Measurements from ENCODE around the gene RPA3.
A peak's percentile ranks its signal among the peaks of the same experiment; 100 is the strongest.

RPA3 gene
- 18.6 to 24.4 (median 22.7) reads per million in 3 donors for total RNA-seq

DNA sequence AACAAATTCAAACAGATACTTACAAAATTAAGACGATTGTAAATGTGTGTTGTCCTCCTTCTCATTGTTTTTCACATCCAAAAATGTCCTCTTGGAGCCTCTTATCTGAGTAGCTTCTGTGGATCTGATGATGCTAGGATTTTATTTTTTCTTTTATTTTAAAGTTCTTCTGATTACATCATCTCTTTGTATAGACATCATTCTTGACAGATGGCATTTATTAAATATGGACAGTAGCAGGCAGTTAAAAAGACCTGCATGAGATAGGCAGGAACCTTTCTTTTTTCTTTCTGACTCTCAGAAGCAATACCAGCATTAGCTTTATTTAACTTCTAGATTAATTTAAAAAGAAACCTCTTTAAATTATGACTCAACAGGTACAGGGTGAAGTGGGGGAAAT is at the start of gene RPA3:
Gene RPA3, minus strand, starts transcription at position 116 of the 400 bp plus-strand sequence. CDS start 78,189 bp downstream, outside the sequence.
- Histone ChIP-seq H3K9me3 (ENCODE audit: control insufficient read depth, low read length) (no peaks in the 10 kb centered on the region), H3K27ac (ENCODE audit: insufficient read depth, low read length, poor library complexity, severe bottlenecking) (no peak within 1 kb of the TSS), H3K36me3 (ENCODE audit: control insufficient read depth, insufficient read depth, low read length) (no peaks in the 10 kb centered on the region), H3K27me3 (replicated peaks; ENCODE audit: control insufficient read depth, insufficient read depth, low read length, poor library complexity, severe bottlenecking) (no peaks in the 10 kb centered on the region), H3K4me1 (ENCODE audit: control insufficient read depth, insufficient read depth, low read length, poor library complexity, severe bottlenecking) (no peaks in the 10 kb centered on the region), H3K4me3 (ENCODE audit: insufficient read depth, low read depth, low read length, poor library complexity, severe bottlenecking) (no peak within 1 kb of the TSS)
- DNase-seq, result no peak

DNA sequence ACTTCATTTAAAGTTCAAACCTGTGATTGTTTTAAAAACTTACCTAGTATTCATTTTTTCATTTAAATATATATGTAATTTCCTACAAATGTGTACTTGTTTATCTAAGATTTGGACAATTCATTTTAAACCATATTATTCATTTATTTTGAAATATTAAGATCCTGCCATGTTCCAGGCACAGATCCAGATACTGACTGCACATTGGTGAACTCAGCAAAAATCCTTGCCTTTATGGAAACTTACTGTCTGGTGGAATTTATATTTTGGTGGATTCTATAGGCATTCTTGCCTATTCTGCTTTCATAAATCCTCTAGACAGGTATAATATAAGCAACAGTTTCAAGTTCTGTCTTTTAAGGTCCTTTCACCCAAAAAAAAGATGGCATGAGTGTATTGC is 48.3 kb upstream of the RPA3 start:
- Histone ChIP-seq H3K36me3 (ENCODE audit: control insufficient read depth, insufficient read depth, low read length) (no peaks in the 10 kb centered on the region), H3K9me3 (ENCODE audit: control insufficient read depth, low read length) (no peaks in the 10 kb centered on the region), H3K27me3 (replicated peaks; ENCODE audit: control insufficient read depth, insufficient read depth, low read length, poor library complexity, severe bottlenecking) (no peaks in the 10 kb centered on the region), H3K4me3 (ENCODE audit: insufficient read depth, low read depth, low read length, poor library complexity, severe bottlenecking) (no peak overlapping the region), H3K4me1 (ENCODE audit: control insufficient read depth, insufficient read depth, low read length, poor library complexity, severe bottlenecking) (no peaks in the 10 kb centered on the region), H3K27ac (ENCODE audit: insufficient read depth, low read length, poor library complexity, severe bottlenecking) (no peak overlapping the region)
- DNase-seq, result no peak

DNA sequence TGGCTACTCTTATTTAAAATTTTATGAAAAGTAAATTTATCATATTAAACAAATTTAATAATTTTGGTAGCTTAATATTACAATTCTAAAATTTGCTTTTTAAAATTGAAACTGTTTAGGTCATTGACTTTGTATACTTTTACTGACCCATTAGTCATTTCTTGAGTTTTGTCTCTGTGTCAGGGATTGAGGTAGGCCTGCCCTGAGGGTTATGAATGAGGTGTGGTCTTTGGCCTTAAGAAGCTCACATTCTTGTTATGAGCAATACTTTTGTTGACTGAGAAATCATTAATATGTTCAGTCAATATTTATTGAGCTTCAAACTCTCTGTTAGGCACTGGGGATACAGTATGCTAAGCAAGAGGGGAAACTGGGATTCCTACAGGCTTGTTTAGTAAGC is 47.0 kb upstream of the RPA3 start:
- no peak overlapping the region for H3K27ac ChIP-seq (ENCODE audit: insufficient read depth, low read length, poor library complexity, severe bottlenecking)
- no peaks in the 10 kb centered on the region for H3K4me1 ChIP-seq (ENCODE audit: control insufficient read depth, insufficient read depth, low read length, poor library complexity, severe bottlenecking)
- no peak overlapping the region for H3K4me3 ChIP-seq (ENCODE audit: insufficient read depth, low read depth, low read length, poor library complexity, severe bottlenecking)
- DNase-seq, result no peak
- H3K27me3 ChIP-seq (replicated peaks; ENCODE audit: control insufficient read depth, insufficient read depth, low read length, poor library complexity, severe bottlenecking), result no peaks in the 10 kb centered on the region
- H3K9me3 ChIP-seq (ENCODE audit: control insufficient read depth, low read length), result no peaks in the 10 kb centered on the region
- H3K36me3 ChIP-seq (ENCODE audit: control insufficient read depth, insufficient read depth, low read length), result no peaks in the 10 kb centered on the region

DNA sequence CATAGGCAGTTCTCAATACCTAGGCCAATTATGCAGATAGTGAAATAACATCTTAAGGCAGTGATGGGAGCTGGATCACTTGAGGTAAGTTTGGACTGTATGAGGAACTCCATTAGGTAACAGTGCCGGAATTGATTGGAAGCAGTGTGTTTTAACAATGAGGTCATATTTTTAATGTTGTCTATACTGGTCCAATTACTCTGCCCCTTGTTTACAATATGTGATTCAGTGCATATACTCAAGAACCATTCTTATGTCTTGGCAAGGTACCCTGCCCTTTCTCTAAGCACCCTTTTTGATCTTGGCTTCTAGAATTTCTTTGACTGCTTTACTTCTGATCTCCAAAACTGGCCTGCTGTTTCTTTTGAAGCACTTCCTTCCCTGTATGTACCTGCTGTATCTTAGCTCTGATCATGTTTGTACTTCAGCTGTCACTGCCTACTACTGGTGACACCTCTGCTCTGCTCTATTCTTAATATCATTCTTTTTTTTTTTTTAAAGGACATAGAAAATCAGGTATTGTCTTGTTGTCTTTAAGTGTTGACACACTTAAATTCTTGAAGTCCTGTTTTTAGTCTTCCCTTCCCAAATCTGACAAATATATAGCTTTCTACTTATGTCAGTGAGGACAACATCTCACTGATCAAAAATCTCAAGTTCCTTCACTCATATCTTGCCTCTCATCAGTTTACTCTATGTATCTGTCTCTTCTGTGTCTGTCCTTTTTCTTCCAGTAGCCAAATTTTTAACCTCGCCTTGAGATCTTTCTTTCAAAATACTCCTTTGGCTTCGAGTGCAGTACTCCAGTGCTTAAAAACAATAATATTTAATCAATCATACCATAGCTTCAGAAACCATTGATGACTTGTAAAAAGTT is 46.4 kb upstream of the RPA3 start:
- H3K36me3 ChIP-seq (ENCODE audit: control insufficient read depth, insufficient read depth, low read length), result no peaks in the 10 kb centered on the region
- H3K27me3 ChIP-seq (replicated peaks; ENCODE audit: control insufficient read depth, insufficient read depth, low read length, poor library complexity, severe bottlenecking), result no peaks in the 10 kb centered on the region
- H3K4me1 ChIP-seq (ENCODE audit: control insufficient read depth, insufficient read depth, low read length, poor library complexity, severe bottlenecking), result no peaks in the 10 kb centered on the region
- no peaks in the 10 kb centered on the region for H3K9me3 ChIP-seq (ENCODE audit: control insufficient read depth, low read length)
- no peak for DNase-seq
- H3K27ac ChIP-seq (ENCODE audit: insufficient read depth, low read length, poor library complexity, severe bottlenecking), result peak overlapping the region; percentile 4
- no peak overlapping the region for H3K4me3 ChIP-seq (ENCODE audit: insufficient read depth, low read depth, low read length, poor library complexity, severe bottlenecking)

DNA sequence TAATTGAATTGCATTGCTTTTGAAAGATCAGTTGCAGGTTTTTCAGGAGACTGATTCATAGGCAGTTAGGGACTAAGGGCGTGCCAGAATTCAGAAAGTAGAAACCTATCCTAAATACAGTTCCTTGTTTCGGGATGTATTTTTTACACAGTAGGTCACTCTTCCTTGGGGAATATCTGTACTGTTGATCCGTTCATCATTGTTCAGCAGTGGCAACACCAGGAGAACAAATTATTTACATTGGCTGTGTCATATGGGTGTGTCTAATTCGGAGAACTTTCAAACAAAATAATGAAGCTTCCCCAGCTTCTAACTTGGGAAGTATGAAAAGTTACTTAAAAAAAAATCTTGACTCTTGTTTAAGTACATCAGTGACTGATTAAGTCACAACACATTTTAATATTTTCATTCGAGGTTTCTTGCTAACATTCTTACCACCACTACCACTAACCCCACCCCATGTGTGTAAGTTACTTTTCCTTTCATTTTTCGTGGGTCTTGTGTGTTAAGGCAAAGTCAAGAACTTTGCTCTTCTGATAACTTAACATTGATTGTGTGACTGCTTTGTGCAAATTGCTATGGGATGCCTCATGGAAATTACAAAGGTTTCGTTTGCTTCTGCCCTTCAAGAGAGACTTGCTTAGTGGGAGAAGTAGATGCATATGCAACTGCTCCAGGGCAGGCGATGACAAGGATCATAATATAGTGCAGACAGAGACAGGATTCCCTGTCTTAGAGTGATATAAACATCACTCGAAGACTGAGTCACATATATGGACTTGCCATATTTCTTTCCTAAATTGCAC is 43.8 kb upstream of the RPA3 start:
- Histone ChIP-seq H3K9me3 (ENCODE audit: control insufficient read depth, low read length) (no peaks in the 10 kb centered on the region), H3K36me3 (ENCODE audit: control insufficient read depth, insufficient read depth, low read length) (no peaks in the 10 kb centered on the region), H3K27me3 (replicated peaks; ENCODE audit: control insufficient read depth, insufficient read depth, low read length, poor library complexity, severe bottlenecking) (no peaks in the 10 kb centered on the region), H3K27ac (ENCODE audit: insufficient read depth, low read length, poor library complexity, severe bottlenecking) (peak overlapping the region; percentile 61), H3K4me3 (ENCODE audit: insufficient read depth, low read depth, low read length, poor library complexity, severe bottlenecking) (peak overlapping the region; percentile 48), H3K4me1 (ENCODE audit: control insufficient read depth, insufficient read depth, low read length, poor library complexity, severe bottlenecking) (no peaks in the 10 kb centered on the region)
- DNase-seq, result no peak

DNA sequence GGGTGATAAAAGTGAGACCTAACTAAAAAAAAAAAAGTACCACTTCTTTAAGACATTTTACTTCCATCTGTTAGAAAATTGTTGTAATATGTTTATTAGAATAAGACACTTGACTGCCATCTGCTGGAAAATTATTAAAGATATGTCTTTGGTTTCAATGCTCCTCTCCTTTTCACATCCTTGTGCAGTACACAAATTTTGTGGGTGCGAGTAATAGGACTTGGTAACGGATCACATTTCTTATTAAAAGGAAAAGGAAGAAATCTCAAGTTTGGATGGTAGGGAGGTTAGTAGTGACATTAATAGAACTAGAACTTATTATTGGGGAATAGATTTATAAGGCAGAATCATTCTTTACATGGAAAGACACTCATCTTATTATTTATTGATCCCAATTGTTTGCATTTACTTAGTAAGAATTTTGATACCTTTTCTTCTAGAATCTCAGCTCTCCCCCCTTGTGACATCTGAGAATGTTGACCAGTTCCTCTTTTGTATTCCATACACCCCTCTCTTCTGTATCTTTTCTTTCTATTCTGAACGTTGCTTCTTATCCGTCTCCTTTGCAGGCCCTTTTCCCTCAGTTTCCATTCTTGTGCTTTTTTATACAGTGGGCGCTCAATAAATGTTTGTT is 43.0 kb upstream of the RPA3 start:
- no peaks in the 10 kb centered on the region for H3K9me3 ChIP-seq (ENCODE audit: control insufficient read depth, low read length)
- H3K36me3 ChIP-seq (ENCODE audit: control insufficient read depth, insufficient read depth, low read length), result no peaks in the 10 kb centered on the region
- peak overlapping the region; percentile 48 for H3K4me3 ChIP-seq (ENCODE audit: insufficient read depth, low read depth, low read length, poor library complexity, severe bottlenecking)
- no peaks in the 10 kb centered on the region for H3K27me3 ChIP-seq (replicated peaks; ENCODE audit: control insufficient read depth, insufficient read depth, low read length, poor library complexity, severe bottlenecking)
- H3K27ac ChIP-seq (ENCODE audit: insufficient read depth, low read length, poor library complexity, severe bottlenecking), result peak overlapping the region; percentile 61
- DNase-seq, result no peak
- H3K4me1 ChIP-seq (ENCODE audit: control insufficient read depth, insufficient read depth, low read length, poor library complexity, severe bottlenecking), result no peaks in the 10 kb centered on the region

DNA sequence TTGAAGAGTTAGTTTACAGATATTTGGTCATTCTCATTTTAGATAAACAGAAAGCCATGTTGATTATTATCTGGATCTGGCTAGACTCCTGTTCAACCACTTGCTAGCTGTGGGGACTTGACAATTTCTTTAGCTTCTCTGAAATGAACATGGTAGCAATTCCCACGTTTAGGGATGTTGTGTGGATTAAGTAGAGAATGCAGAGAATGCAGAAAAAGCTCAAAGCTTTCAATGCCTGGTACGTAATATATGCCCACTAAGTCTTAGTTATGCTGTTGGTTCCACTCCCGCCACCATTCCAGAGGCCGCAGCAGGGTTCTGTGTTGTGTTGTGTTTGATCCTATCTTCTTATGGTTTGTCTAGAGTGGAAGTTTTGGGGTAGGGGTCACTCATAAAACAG is 39.2 kb upstream of the RPA3 start:
- H3K4me3 ChIP-seq (ENCODE audit: insufficient read depth, low read depth, low read length, poor library complexity, severe bottlenecking), result no peak overlapping the region
- H3K36me3 ChIP-seq (ENCODE audit: control insufficient read depth, insufficient read depth, low read length), result no peaks in the 10 kb centered on the region
- H3K9me3 ChIP-seq (ENCODE audit: control insufficient read depth, low read length), result no peaks in the 10 kb centered on the region
- H3K27me3 ChIP-seq (replicated peaks; ENCODE audit: control insufficient read depth, insufficient read depth, low read length, poor library complexity, severe bottlenecking), result no peaks in the 10 kb centered on the region
- no peak for DNase-seq
- H3K4me1 ChIP-seq (ENCODE audit: control insufficient read depth, insufficient read depth, low read length, poor library complexity, severe bottlenecking), result no peaks in the 10 kb centered on the region
- no peak overlapping the region for H3K27ac ChIP-seq (ENCODE audit: insufficient read depth, low read length, poor library complexity, severe bottlenecking)

DNA sequence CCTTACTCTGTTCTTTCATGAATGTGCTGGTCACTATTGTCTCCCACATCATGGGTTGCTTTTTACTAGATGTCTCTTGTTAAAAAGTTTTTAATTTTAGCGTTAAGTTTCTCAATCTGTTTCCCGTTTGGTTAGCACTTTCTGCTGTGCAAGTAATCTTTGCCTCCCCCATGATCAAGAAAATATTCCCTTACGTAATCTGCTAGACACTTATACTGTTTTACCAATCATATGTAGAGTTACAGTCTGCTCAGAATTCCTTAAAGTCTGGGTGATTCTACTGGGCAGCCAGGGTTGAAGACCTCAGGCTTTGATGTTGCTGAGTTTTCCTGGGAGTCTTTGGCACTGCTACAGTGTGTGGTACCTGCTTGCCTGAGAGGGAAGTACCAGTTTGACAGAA is 38.2 kb upstream of the RPA3 start:
- DNase-seq, result no peak
- H3K9me3 ChIP-seq (ENCODE audit: control insufficient read depth, low read length), result no peaks in the 10 kb centered on the region

DNA sequence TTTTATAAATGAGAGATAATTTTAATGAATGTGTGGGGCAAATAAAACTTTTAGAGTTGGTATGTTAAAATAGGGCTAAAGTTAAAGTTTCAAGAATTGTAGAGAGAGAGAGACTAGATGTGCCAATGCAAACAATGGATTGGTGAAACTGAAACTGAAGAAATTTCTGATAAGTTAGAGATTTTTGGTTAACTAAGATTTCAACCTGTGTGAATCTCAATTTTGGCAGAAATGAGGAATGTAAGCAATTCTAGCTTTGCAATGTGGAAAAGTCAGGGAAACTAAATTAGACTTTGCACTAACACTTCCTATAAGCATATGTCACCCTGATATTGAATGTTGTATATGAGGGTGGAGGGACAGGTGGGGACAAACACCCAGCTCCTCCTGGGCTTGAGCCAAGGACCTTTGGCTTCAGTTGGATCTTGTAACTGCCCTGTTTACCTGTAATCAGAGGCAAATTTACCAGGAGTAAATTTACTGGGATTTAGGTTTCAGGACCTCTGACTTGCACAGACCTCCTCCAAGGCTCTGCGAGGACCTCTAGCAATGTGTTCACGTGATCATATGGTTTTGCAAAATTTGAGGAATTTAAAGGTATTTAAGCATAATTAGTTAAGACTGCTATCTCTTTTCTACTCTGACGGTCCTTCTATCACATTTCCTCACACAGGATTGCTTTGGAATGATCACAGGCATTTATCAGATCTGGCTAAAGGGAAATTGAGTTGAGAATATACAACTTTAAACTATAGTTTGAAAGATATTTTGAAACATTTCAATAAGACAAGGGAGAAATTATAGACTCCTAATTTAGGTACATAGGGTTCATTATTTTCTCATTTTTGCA is 33.1 kb upstream of the RPA3 start:
- H3K27me3 ChIP-seq (replicated peaks; ENCODE audit: control insufficient read depth, insufficient read depth, low read length, poor library complexity, severe bottlenecking), result no peaks in the 10 kb centered on the region
- DNase-seq, result no peak
- H3K36me3 ChIP-seq (ENCODE audit: control insufficient read depth, insufficient read depth, low read length), result no peaks in the 10 kb centered on the region
- H3K27ac ChIP-seq (ENCODE audit: insufficient read depth, low read length, poor library complexity, severe bottlenecking), result no peak overlapping the region
- H3K4me1 ChIP-seq (ENCODE audit: control insufficient read depth, insufficient read depth, low read length, poor library complexity, severe bottlenecking), result no peaks in the 10 kb centered on the region
- H3K4me3 ChIP-seq (ENCODE audit: insufficient read depth, low read depth, low read length, poor library complexity, severe bottlenecking), result no peak overlapping the region
- no peaks in the 10 kb centered on the region for H3K9me3 ChIP-seq (ENCODE audit: control insufficient read depth, low read length)

More for the DNA sequence above, 38.2 kb upstream of the RPA3 start:
- Histone ChIP-seq H3K27me3 (replicated peaks; ENCODE audit: control insufficient read depth, insufficient read depth, low read length, poor library complexity, severe bottlenecking) (no peaks in the 10 kb centered on the region), H3K4me1 (ENCODE audit: control insufficient read depth, insufficient read depth, low read length, poor library complexity, severe bottlenecking) (no peaks in the 10 kb centered on the region), H3K27ac (ENCODE audit: insufficient read depth, low read length, poor library complexity, severe bottlenecking) (no peak overlapping the region), H3K36me3 (ENCODE audit: control insufficient read depth, insufficient read depth, low read length) (no peaks in the 10 kb centered on the region), H3K4me3 (ENCODE audit: insufficient read depth, low read depth, low read length, poor library complexity, severe bottlenecking) (no peak overlapping the region)
